DMS53 treated with DMSO at 0.1 percent for 48 hours (cell line): ENCODE measurements around the gene CTBP2.
"Not testable (repeated sequence)": the region's sequence is repeated elsewhere in the genome, so short reads cannot be mapped to it uniquely, and the experiment has no call there.

Source experiments
- DNase-seq: peaks from one replicate; lab custom pipeline; 2025; ENCODE audit not compliant: unreplicated experiment; lab: John Stamatoyannopoulos, UW

CTBP2 gene

GRCh38 chr10:125187238-125188194, 27.2 kb upstream of the CTBP2 start:
- DNase-seq, result no peak

- DNase-seq, result no peak
These were observed 26.2 kb upstream of the CTBP2 start for GRCh38 chr10:125186431-125187170.

- DNase-seq, result not testable (repeated sequence)
These were observed 18.7 kb upstream of the CTBP2 start for GRCh38 chr10:125179107-125179506.

- DNase-seq, result no peak
These were observed 17.6 kb upstream of the CTBP2 start for GRCh38 chr10:125177641-125178640.

- no peak for DNase-seq
These were observed 15.4 kb upstream of the CTBP2 start for GRCh38 chr10:125175807-125176206.

GRCh38 chr10:125174360-125174759, 14.0 kb upstream of the CTBP2 start:
- DNase-seq, result no peak

- DNase-seq, result no peak
These were observed 12.3 kb upstream of the CTBP2 start for GRCh38 chr10:125172694-125173093.

- DNase-seq, result no peak
These were observed 11.3 kb upstream of the CTBP2 start for GRCh38 chr10:125171402-125172306.

GRCh38 chr10:125169915-125170314, 9.6 kb upstream of the CTBP2 start:
- DNase-seq, result no peak

GRCh38 chr10:125169279-125169678, 8.9 kb upstream of the CTBP2 start:
- no peak for DNase-seq

GRCh38 chr10:125166658-125167057, 6.3 kb upstream of the CTBP2 start:
- no peak for DNase-seq

- no peak for DNase-seq
These were observed 5.5 kb upstream of the CTBP2 start for GRCh38 chr10:125165584-125166573.

GRCh38 chr10:125164421-125164820, 4.1 kb upstream of the CTBP2 start:
- DNase-seq, result no peak

GRCh38 chr10:125163803-125164202, 3.4 kb upstream of the CTBP2 start:
- no peak for DNase-seq

GRCh38 chr10:125163312-125163711, 2.9 kb upstream of the CTBP2 start:
- not testable (repeated sequence) for DNase-seq

GRCh38 chr10:125162120-125162931, 2.0 kb upstream of the CTBP2 start:
- peak; percentile 35 for DNase-seq

GRCh38 chr10:125161707-125162119, 1.4 kb upstream of the CTBP2 start:
- peak; percentile 35 for DNase-seq
